ENCODE data around the gene DBX1. TPM values are rescaled to one million over a fixed set of nuclear protein-coding genes. Genes with fewer than 3 reads are reported as not detected.
"Not testable (repeated sequence)": the region's sequence is repeated elsewhere in the genome, so short reads cannot be mapped to it uniquely, and the experiment has no call there.

The DBX1 gene
- total RNA-seq, result not detected
- long read RNA-seq, result 0 reads

- ATAC-seq (no peak), DNase-seq (no peak)
- intact Hi-C loops (cut with DNase I, micrococcal nuclease), result no loop called here
Observed at GRCh38 chr11:20160425-20161229, at the start of gene DBX1. DBX1 (minus strand) TSS chr11:20160475; CDS start chr11:20160324, 151 bp downstream.

GRCh38 chr11:20208622-20209111, 48.4 kb upstream of the DBX1 start:
- DNase-seq (no peak), ATAC-seq (no peak)
- intact Hi-C loops (cut with DNase I, micrococcal nuclease), result no loop called here

- DNase-seq (no peak), ATAC-seq (no peak)
- intact Hi-C loops (cut with DNase I, micrococcal nuclease), result no loop called here
Observed at GRCh38 chr11:20207781-20208621, 47.7 kb upstream of the DBX1 start.

- intact Hi-C loops (cut with DNase I, micrococcal nuclease), result no loop called here
- ATAC-seq (no peak), DNase-seq (no peak)
Observed at GRCh38 chr11:20205807-20206206, 45.5 kb upstream of the DBX1 start.

- ATAC-seq (no peak), DNase-seq (no peak)
- intact Hi-C loops (cut with DNase I, micrococcal nuclease), result no loop called here
Observed at GRCh38 chr11:20204681-20205080, 44.4 kb upstream of the DBX1 start.

GRCh38 chr11:20203831-20204230, 43.6 kb upstream of the DBX1 start:
- ATAC-seq, result peak; percentile 46
- no peak for DNase-seq
- intact Hi-C loops (cut with DNase I, micrococcal nuclease), result no loop called here

GRCh38 chr11:20201231-20201630, 41.0 kb upstream of the DBX1 start:
- ATAC-seq (no peak), DNase-seq (no peak)
- intact Hi-C loops (cut with DNase I, micrococcal nuclease), result no loop called here

GRCh38 chr11:20200331-20200955, 40.2 kb upstream of the DBX1 start:
- DNase-seq; intact Hi-C loops (cut with DNase I, micrococcal nuclease); ATAC-seq: not testable (repeated sequence)

- no peak for ATAC-seq
Observed at GRCh38 chr11:20197881-20198280, 37.6 kb upstream of the DBX1 start.

GRCh38 chr11:20194470-20194869, 34.2 kb upstream of the DBX1 start:
- intact Hi-C loops (cut with DNase I, micrococcal nuclease), result no loop called here
- no peak for DNase-seq
- no peak for ATAC-seq

More at GRCh38 chr11:20197881-20198280, 37.6 kb upstream of the DBX1 start:
- intact Hi-C loops (cut with DNase I, micrococcal nuclease), result no loop called here
- DNase-seq, result no peak

- intact Hi-C loops (cut with DNase I, micrococcal nuclease), result no loop called here
- ATAC-seq (no peak), DNase-seq (no peak)
Observed at GRCh38 chr11:20193307-20193706, 33.0 kb upstream of the DBX1 start.

- ATAC-seq, result no peak
- intact Hi-C loops (cut with DNase I, micrococcal nuclease), result no loop called here
- no peak for DNase-seq
Observed at GRCh38 chr11:20192641-20193040, 32.4 kb upstream of the DBX1 start.

GRCh38 chr11:20192151-20192550, 31.9 kb upstream of the DBX1 start:
- ATAC-seq (no peak), DNase-seq (no peak)
- intact Hi-C loops (cut with DNase I, micrococcal nuclease), result no loop called here

- ATAC-seq, result no peak
- DNase-seq, result no peak
- intact Hi-C loops (cut with DNase I, micrococcal nuclease), result no loop called here
Observed at GRCh38 chr11:20178976-20179375, 18.7 kb upstream of the DBX1 start.

GRCh38 chr11:20177136-20177535, 16.9 kb upstream of the DBX1 start:
- ATAC-seq (no peak), DNase-seq (no peak)
- intact Hi-C loops (cut with DNase I, micrococcal nuclease), result no loop called here

GRCh38 chr11:20172721-20173447, 12.6 kb upstream of the DBX1 start:
- ATAC-seq (no peak), DNase-seq (no peak)
- intact Hi-C loops (cut with DNase I, micrococcal nuclease), result no loop called here

GRCh38 chr11:20163783-20164481, 3.7 kb upstream of the DBX1 start:
- intact Hi-C loops (cut with DNase I, micrococcal nuclease), result no loop called here
- ATAC-seq (no peak), DNase-seq (no peak)

Measured in left colon (tissue), 2 donors.